Measurements from ENCODE around the gene TGFBR2. TPM values are rescaled to one million over a fixed set of nuclear protein-coding genes. Genes with fewer than 3 reads are reported as not detected.

The TGFBR2 gene
- total RNA-seq, 1 experiment from 2014 or later = 16.1 TPM

GRCh38 chr3:30696403-30696819, 90.0 kb downstream of the TGFBR2 start:
- TF ChIP-seq EZH2 (IDR thresholded peaks at IDR 0.05; ENCODE audit: borderline replicate concordance, low read depth, low read length, poor library complexity, severe bottlenecking) (no peak), CTCF (conservative IDR thresholded peaks at IDR 0.05; ENCODE audit: low read depth, low read length) (no peak)
- ChIA-PET CTCF (interaction anchor here (0.8 kb wide), 1 partner anchor 486 kb away, joined by 4 read pairs; no protein-coding TSS in a partner anchor), POLR2A (ENCODE audit: low non-redundant PET) (interaction anchor here (0.7 kb wide), 1 partner anchor 504 kb away, joined by 3 read pairs; no protein-coding TSS in a partner anchor)
- Histone ChIP-seq H3K27me3 (replicated peaks; ENCODE audit: insufficient read depth, low read depth, low read length, poor library complexity) (no peaks in the 10 kb centered on the region), H3K4me3 (ENCODE audit: low read depth, low read length, poor library complexity, severe bottlenecking) (no peak overlapping the region), H3K4me1 (ENCODE audit: insufficient read depth, low read length, poor library complexity, severe bottlenecking) (peaks cover 39% of the 10 kb centered on the region), H3K36me3 (ENCODE audit: insufficient read depth, low read length, poor library complexity, severe bottlenecking) (no peaks in the 10 kb centered on the region), H3K27ac (ENCODE audit: low read depth, low read length, poor library complexity, severe bottlenecking) (no peak overlapping the region), H3K9me3 (ENCODE audit: low read depth, low read length, poor library complexity, severe bottlenecking) (no peaks in the 10 kb centered on the region)
- no peak for DNase-seq (ENCODE audit: low spot score)
- no TSS peak for BruUV-seq (replicated peaks)
- intact Hi-C loops (cut with micrococcal nuclease; ENCODE audit: unreplicated experiment) = no loop called here

- DNase-seq (ENCODE audit: low spot score) = no peak
- TF ChIP-seq CTCF (conservative IDR thresholded peaks at IDR 0.05; ENCODE audit: low read depth, low read length) = no peak
- TF ChIP-seq EZH2 (IDR thresholded peaks at IDR 0.05; ENCODE audit: borderline replicate concordance, low read depth, low read length, poor library complexity, severe bottlenecking) = no peak
- no peaks in the 10 kb centered on the region for H3K9me3 ChIP-seq (ENCODE audit: low read depth, low read length, poor library complexity, severe bottlenecking)
- BruUV-seq (replicated peaks) = no TSS peak
- H3K27me3 ChIP-seq (replicated peaks; ENCODE audit: insufficient read depth, low read depth, low read length, poor library complexity) = no peaks in the 10 kb centered on the region
- H3K4me3 ChIP-seq (ENCODE audit: low read depth, low read length, poor library complexity, severe bottlenecking) = no peak overlapping the region
- POLR2A ChIA-PET (ENCODE audit: low non-redundant PET) = no interaction called here
- peaks cover 35% of the 10 kb centered on the region for H3K4me1 ChIP-seq (ENCODE audit: insufficient read depth, low read length, poor library complexity, severe bottlenecking)
- intact Hi-C loops (cut with micrococcal nuclease; ENCODE audit: unreplicated experiment) = no loop called here
- no peaks in the 10 kb centered on the region for H3K36me3 ChIP-seq (ENCODE audit: insufficient read depth, low read length, poor library complexity, severe bottlenecking)
- CTCF ChIA-PET = interaction anchor here (0.8 to 0.9 kb wide), 2 partner anchors 68 to 487 kb away, joined by 4 to 5 read pairs; no protein-coding TSS in a partner anchor
- no peak overlapping the region for H3K27ac ChIP-seq (ENCODE audit: low read depth, low read length, poor library complexity, severe bottlenecking)
Measured at GRCh38 chr3:30696896-30697295, 90.5 kb downstream of the TGFBR2 start.

GRCh38 chr3:30698549-30698948, 92.1 kb downstream of the TGFBR2 start:
- H3K9me3 ChIP-seq (ENCODE audit: low read depth, low read length, poor library complexity, severe bottlenecking) = peaks cover 8% of the 10 kb centered on the region
- peaks cover 19% of the 10 kb centered on the region for H3K4me1 ChIP-seq (ENCODE audit: insufficient read depth, low read length, poor library complexity, severe bottlenecking)
- DNase-seq (ENCODE audit: low spot score) = no peak
- no peaks in the 10 kb centered on the region for H3K27me3 ChIP-seq (replicated peaks; ENCODE audit: insufficient read depth, low read depth, low read length, poor library complexity)
- ChIA-PET POLR2A (ENCODE audit: low non-redundant PET) (interaction anchor here (0.6 kb wide), 1 partner anchor 664 kb away, joined by 3 read pairs; no protein-coding TSS in a partner anchor), CTCF (interaction anchor here (0.6 kb wide), 1 partner anchor 41 kb away, joined by 3 read pairs; no protein-coding TSS in a partner anchor)
- no TSS peak for BruUV-seq (replicated peaks)
- intact Hi-C loops (cut with micrococcal nuclease; ENCODE audit: unreplicated experiment) = no loop called here
- no peaks in the 10 kb centered on the region for H3K36me3 ChIP-seq (ENCODE audit: insufficient read depth, low read length, poor library complexity, severe bottlenecking)
- TF ChIP-seq EZH2 (IDR thresholded peaks at IDR 0.05; ENCODE audit: borderline replicate concordance, low read depth, low read length, poor library complexity, severe bottlenecking) (no peak), CTCF (conservative IDR thresholded peaks at IDR 0.05; ENCODE audit: low read depth, low read length) (no peak)
- H3K27ac ChIP-seq (ENCODE audit: low read depth, low read length, poor library complexity, severe bottlenecking) = no peak overlapping the region
- no peak overlapping the region for H3K4me3 ChIP-seq (ENCODE audit: low read depth, low read length, poor library complexity, severe bottlenecking)
